Bronchial epithelial cell (primary cell): ENCODE data around the gene CLP1. TPM values are rescaled to one million over a fixed set of nuclear protein-coding genes. Genes with fewer than 3 reads are reported as not detected.
A peak's percentile ranks its signal among the peaks of the same experiment; 100 is the strongest.

Source experiments
- DNase-seq: peaks from one replicate; pipeline ENCODE4 v3.0.0-alpha.2; 2010; ENCODE audit warnings: low read depth
- FAIRE-seq: peaks from 2 replicates; lab custom pipeline; 2011; peaks lifted over from hg19 to GRCh38; lab: Jason Lieb, UNC
- H3K27me3 ChIP-seq: 2 replicates; pipeline ENCODE4 v1.5.1; 2011; ENCODE audit warnings: low read length; ENCODE audit not compliant: control insufficient read depth, insufficient read depth
- H3K36me3 ChIP-seq: 2 replicates; pipeline ENCODE4 v1.5.1; 2011; ENCODE audit warnings: low read length; ENCODE audit not compliant: control insufficient read depth, insufficient read depth
- H3K4me3 ChIP-seq: 2 replicates; pipeline ENCODE4 v1.5.1; 2011; ENCODE audit warnings: mild to moderate bottlenecking, low read depth, low read length, control low read depth
- CTCF ChIP-seq: IDR thresholded peaks from 2 replicates; pipeline ENCODE4 v1.5.1; 2011; ENCODE audit warnings: mild to moderate bottlenecking, moderate library complexity, low read length, control low read depth, inconsistent platforms; ENCODE audit not compliant: insufficient read depth, severe bottlenecking
- total RNA-seq: library from RNA; depleted of rRNA; stranded (reverse); fragments of >200 nt; gene quantifications from 2 replicates; pipeline ENCODE4 v1.2.1, GENCODE V29; 2014

The CLP1 gene
- total RNA-seq, 1 donor from 2014 or later, result 28.2 TPM

- H3K27me3 ChIP-seq, result no peaks in the 10 kb centered on the region
- H3K36me3 ChIP-seq, result no peaks in the 10 kb centered on the region
- peak overlapping the region; percentile 77 for H3K4me3 ChIP-seq
- no peak for TF ChIP-seq CTCF
- no peak for FAIRE-seq
- no peak for DNase-seq
These were observed 19.9 kb upstream of the CLP1 start for GRCh38 chr11:57637626-57638004.

- DNase-seq (peak; percentile 77), FAIRE-seq (no peak)
- no peaks in the 10 kb centered on the region for H3K27me3 ChIP-seq
- no peak for TF ChIP-seq CTCF
- no peaks in the 10 kb centered on the region for H3K36me3 ChIP-seq
- H3K4me3 ChIP-seq, result peak overlapping the region; percentile 77
These were observed 19.4 kb upstream of the CLP1 start for GRCh38 chr11:57638005-57638781.

GRCh38 chr11:57638811-57639320 is 18.7 kb upstream of the CLP1 start:
- peak overlapping the region; percentile 77 for H3K4me3 ChIP-seq

GRCh38 chr11:57639321-57640067 is 18.1 kb upstream of the CLP1 start:
- no peaks in the 10 kb centered on the region for H3K27me3 ChIP-seq
- TF ChIP-seq CTCF, result no peak
- no peaks in the 10 kb centered on the region for H3K36me3 ChIP-seq
- FAIRE-seq (no peak), DNase-seq (no peak)
- peak overlapping the region; percentile 77 for H3K4me3 ChIP-seq

More at GRCh38 chr11:57638811-57639320, 18.7 kb upstream of the CLP1 start:
- DNase-seq (no peak), FAIRE-seq (no peak)
- no peaks in the 10 kb centered on the region for H3K27me3 ChIP-seq
- no peaks in the 10 kb centered on the region for H3K36me3 ChIP-seq
- TF ChIP-seq CTCF, result no peak

- Histone ChIP-seq H3K4me3 (no peak overlapping the region), H3K27me3 (no peaks in the 10 kb centered on the region), H3K36me3 (no peaks in the 10 kb centered on the region)
- FAIRE-seq (no peak), DNase-seq (no peak)
- TF ChIP-seq CTCF, result no peak
These were observed 17.3 kb upstream of the CLP1 start for GRCh38 chr11:57640068-57640800.
